Stimulated activated CD4-positive, alpha-beta T cell treated with anti-CD3 and anti-CD28 coated beads, Interleukin-4, amount 100 ng/mL, for 24 hours (primary cell): ENCODE data around the gene PKD2.

Source experiments
- DNase-seq: peaks from one replicate; pipeline ENCODE4 v3.0.0-alpha.2; 2020

PKD2 gene

GRCh38 chr4:88007304-88008121 lies at the start of gene PKD2:
Gene PKD2 (plus strand): TSS chr4:88007635. CDS start chr4:88007734, 99 bp downstream.
- DNase-seq: peak; percentile 68

GRCh38 chr4:87961993-87962392 lies 45.4 kb upstream of the PKD2 start:
- no peak for DNase-seq

- no peak for DNase-seq
Measured at GRCh38 chr4:87962398-87963146, 44.9 kb upstream of the PKD2 start.

GRCh38 chr4:87965501-87965975 lies 41.9 kb upstream of the PKD2 start:
- DNase-seq: no peak

GRCh38 chr4:87966095-87966496 lies 41.3 kb upstream of the PKD2 start:
- no peak for DNase-seq

GRCh38 chr4:87967193-87967592 lies 40.2 kb upstream of the PKD2 start:
- DNase-seq: no peak

- DNase-seq: no peak
Measured at GRCh38 chr4:87970121-87970520, 37.3 kb upstream of the PKD2 start.

GRCh38 chr4:87971866-87972265 lies 35.6 kb upstream of the PKD2 start:
- DNase-seq: no peak

- peak; percentile 24 for DNase-seq
Measured at GRCh38 chr4:87973283-87974169, 33.9 kb upstream of the PKD2 start.

- no peak for DNase-seq
Measured at GRCh38 chr4:87974856-87975462, 32.5 kb upstream of the PKD2 start.

GRCh38 chr4:87975466-87975865 lies 32.0 kb upstream of the PKD2 start, which contains the start of gene SPP1:
Gene SPP1 (plus strand): TSS chr4:87975714. CDS start chr4:87976896, 1,182 bp downstream.
- peak; percentile 13 for DNase-seq

- no peak for DNase-seq
Measured at GRCh38 chr4:87977521-87978278, 29.7 kb upstream of the PKD2 start.

- DNase-seq: no peak
Measured at GRCh38 chr4:87978681-87979080, 28.8 kb upstream of the PKD2 start.

GRCh38 chr4:87979810-87980209 lies 27.6 kb upstream of the PKD2 start:
- no peak for DNase-seq

- no peak for DNase-seq
Measured at GRCh38 chr4:87981486-87981885, 25.9 kb upstream of the PKD2 start.

GRCh38 chr4:87982036-87982435 lies 25.4 kb upstream of the PKD2 start:
- no peak for DNase-seq

- no peak for DNase-seq
Measured at GRCh38 chr4:87982446-87983010, 24.9 kb upstream of the PKD2 start.

GRCh38 chr4:87983996-87984395 lies 23.4 kb upstream of the PKD2 start:
- DNase-seq: no peak

- DNase-seq: peak; percentile 27
Measured at GRCh38 chr4:87985097-87985886, 22.1 kb upstream of the PKD2 start.

GRCh38 chr4:87985887-87986200 lies 21.6 kb upstream of the PKD2 start:
- no peak for DNase-seq

- no peak for DNase-seq
Measured at GRCh38 chr4:87986508-87986907, 20.9 kb upstream of the PKD2 start.
